ENCODE measurements around the gene IL21R.
"Not testable (repeated sequence)": the region's sequence is repeated elsewhere in the genome, so short reads cannot be mapped to it uniquely, and the experiment has no call there.

IL21R gene

DNA sequence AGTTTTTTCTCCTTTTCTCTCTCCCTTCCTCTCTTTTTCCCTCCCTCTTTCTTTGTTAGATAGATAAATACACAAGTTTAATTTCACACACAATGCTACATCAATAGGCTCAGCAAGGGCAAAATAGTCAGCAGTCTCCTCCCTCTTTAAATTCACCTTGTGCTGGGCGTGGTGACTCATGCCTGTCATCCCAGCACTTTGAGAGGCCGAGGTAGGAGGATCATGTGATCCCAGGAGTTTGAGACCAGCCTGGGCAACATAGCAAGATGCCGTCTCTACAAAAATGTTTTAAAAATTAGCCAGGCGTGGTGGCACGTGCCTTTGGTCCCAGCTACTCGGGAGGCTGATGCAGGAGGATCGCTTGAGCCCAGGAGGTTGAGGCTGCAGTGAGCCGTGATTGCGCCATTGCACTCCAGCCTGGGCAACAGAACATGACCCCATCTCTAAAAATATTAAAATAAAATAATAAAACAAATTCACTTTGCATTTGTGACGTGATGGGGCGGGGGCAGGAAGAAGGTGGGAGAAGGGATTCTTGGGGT, 27.4 kb downstream of the IL21R start:
- no peak for DNase-seq

DNA sequence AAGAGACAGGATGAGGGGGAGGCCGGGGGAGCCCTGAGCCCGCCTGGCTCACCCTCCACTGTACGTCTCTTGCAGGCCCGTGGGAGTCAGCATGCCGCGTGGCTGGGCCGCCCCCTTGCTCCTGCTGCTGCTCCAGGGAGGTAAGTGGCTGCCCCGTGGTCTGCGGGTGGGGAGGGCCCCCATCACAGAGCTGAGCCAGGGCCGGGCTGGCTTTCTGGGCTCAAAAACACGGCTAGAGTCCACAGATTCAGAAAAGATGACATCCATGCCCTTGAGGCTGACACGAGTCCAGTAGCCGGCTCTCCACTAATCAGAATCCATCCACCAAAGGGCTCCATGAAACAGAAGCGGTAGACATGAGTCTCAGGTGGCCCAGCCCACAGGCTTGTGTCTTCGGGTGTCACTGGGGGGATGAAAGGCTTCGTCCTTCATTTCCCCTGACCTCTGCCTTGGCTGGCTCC, 28.0 kb downstream of the IL21R start:
- no peak for DNase-seq

DNA sequence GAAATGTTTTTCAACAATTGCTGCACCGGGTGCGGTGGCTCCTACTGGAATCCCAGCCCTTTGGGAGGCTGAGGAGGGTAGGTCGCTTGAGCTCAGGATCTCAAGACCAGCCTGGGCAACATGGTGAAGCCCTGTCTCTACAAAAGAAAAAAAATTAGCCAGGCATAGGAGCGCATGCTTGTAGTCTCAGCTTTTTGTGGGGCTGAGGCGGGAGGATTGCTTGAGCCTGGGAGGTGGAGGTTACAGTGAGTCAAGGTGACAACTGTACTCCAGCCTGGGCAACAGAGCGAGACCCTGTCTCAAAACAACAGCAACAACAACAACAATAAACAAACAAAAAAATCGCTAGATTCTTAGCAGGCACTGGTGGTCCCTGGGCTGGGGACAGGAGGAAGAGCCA, 28.5 kb downstream of the IL21R start:
- DNase-seq, result no peak

DNA sequence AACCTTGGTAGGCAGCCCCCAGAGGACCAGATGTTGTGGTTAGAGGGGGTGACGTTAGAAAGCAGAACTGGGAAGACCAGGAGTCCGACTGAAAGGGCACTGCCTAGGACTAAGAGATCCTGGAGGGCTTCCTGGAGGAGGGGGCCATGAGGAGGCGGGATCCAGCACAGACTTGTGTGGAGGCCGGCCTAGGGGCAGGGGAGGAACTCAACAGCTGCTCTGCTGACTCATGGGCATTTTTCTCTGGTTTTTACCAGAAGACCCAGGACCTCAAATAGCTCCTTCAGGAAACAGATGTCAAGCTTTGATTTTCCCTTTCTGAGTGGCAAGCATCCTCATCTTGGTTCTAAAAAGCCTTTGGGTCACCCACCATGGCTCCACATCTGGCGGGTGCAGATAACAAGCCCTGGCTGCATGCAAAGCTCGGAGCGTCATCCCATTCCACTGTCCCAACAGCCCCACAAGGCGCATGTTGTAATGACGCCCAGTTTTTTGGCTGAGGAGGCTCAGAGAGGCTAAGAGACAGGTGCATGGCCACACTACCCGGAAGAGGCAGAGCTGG, 29.0 kb downstream of the IL21R start:
- no peak for DNase-seq

DNA sequence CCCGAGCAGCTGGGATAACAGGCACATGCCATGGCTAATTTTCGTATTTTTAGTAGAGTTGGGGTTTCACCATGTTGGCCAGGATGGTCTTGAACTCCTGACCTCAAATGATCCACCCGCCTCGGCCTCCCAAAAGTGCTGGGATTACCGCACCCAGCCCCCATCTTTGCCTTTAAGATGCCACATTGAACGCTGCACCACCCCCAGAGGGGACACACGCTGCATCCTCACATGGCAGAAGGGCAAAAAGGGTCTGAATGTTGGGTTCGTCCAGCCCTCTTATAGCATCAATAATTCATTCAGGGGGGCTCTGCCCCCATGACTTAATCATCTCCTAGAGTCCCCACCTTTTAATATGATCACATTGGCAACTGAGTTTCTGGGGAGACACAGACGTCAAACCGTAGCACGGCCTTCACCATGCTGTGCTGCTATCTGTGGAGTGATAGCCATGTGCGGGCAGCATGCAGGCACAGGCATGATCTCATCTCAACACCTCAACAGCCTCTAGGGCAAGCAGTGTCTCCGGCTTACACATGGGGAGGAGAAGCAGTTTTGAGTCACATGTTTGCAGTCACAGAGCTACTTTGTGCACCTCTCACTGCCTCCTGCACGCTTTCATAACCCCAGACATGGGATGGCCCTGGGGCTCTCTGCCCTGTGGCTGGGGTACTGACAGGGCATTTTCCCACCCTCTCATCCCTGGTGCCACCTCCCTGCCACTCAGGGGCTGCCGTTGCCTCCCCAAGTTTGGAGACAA, 30.0 kb downstream of the IL21R start:
- DNase-seq, result no peak

DNA sequence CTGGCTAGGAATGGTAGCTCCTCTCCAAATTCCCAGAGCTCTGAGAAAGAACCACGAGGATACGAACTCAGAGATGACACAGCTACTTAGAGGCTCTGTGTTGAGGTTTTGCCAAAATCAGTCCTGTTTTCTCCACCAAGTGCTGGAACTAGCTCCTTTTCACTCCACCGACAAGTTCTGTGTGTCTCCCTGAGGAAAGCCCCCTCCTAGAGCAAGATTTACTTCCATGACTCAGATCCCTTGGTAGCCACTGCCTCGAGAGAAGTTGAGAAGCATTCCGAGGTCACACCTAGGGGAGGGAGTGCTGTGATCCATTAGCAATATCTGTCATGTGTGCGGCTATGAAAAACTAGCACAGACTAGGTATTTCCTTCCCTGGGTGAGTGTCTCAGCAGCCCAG, 30.6 kb downstream of the IL21R start:
- no peak for DNase-seq

DNA sequence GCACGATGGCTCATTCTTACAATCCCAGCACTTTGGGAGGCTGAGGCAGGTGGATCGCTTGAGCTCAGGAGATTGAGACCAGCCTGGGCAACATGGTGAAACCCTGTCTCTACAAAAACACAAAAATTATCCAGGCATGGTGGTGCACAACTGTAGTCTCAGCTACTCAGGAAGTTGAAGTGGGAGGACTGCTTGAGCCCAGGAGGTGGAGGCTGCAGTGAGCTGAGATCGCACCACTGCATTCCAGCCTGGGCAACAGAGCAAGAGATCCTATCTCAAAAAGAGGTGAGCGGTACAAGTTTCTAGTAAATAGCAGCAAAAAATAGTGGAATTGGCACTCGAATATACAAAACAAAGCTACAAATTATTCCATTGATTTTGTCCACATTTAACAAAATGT, 31.2 kb downstream of the IL21R start:
- not testable (repeated sequence) for DNase-seq

DNA sequence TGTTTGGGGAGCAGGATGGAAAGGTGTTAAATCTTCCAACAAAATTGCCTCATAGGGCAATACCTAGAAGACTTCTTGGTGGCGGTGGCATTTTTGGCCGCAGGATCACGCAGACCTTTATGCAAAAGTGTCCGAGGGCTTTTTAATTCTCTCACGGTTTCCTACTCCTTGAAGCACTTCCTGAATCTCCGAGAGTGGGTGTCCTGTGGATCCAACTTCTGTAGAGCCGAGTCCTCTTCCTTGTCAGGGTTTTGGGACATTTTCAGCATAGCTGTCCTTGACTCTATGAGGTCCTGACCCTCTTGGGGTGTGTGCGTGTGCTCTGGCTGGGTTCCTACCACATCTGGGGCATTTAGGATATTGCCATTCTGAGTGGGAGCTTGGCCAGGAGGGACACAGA, 31.7 kb downstream of the IL21R start:
- no peak for DNase-seq

DNA sequence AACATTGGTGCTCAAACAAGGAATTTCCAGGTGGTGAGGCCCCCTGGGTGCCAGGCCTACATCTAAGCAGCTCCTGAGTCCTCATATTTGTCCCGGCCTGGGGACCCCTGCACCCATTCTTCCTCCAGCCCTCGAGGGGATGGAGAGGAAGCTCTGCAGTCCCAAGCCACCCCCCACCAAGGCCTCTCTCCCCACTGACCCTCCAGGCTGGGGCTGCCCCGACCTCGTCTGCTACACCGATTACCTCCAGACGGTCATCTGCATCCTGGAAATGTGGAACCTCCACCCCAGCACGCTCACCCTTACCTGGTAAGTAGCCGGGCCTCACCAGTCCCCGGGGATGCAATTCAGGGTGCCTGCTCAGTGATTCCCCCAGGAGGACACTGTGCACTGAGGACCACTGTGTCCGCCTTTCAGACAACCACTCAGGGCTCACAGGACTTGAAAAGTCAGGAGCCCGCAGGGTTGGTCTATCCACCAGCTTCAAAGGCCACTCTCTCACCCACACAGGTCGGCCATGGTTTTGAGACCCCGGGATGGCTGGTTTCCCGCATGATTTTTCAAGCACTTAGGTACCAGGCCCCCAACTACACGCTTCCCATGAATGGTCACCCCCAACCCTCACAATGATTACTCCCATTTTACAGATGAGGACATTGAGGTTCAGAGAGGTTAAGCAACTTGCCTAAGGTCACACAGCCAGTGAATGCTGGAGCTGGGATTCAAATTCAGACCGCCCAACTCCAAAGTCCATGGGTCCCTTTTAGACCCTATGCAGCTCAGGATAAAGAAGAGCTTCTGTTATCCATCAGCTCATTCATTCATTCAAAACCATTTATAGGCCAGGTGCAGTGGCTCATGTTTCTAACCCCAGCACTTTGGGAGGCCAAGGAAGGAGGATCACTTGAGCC, 32.4 kb downstream of the IL21R start:
- DNase-seq, result no peak

DNA sequence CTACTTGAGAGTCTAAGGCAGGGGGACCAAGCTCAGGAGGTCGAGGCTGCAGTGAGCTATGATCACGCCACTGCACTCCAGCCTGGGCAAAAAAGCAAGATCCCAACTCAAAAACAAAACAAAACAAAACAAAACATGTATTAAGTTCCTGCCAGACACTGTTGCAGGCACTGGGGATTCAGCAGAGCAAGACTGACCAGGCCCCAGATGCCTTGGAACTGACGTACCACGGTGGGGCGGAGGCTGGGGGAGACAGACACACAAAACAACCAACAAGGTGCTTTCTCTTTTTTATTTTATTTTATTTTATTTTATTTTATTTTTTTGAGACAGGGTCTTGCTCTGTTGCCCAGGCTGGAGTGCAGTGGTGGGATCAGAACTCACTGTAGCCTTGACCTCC, 33.2 kb downstream of the IL21R start:
- DNase-seq, result not testable (repeated sequence)

DNA sequence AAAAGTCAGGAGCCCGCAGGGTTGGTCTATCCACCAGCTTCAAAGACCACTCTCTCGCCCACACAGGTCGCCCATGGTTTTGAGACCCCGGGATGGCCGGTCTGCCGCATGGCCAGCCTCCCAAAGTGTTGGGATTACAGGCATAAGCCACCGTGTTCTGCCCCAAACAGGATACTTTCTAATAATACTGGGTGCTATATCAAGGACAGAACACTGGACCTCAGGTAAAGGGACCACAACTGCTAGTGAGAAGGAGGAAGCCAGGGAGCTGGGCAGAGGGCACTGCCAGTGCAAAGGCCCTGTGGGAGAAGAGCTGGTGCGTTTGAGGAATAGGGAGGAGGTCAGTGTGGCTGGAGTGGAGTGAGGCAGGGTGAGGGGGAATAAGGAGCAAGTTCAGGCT, 34.1 kb downstream of the IL21R start:
- no peak for DNase-seq

DNA sequence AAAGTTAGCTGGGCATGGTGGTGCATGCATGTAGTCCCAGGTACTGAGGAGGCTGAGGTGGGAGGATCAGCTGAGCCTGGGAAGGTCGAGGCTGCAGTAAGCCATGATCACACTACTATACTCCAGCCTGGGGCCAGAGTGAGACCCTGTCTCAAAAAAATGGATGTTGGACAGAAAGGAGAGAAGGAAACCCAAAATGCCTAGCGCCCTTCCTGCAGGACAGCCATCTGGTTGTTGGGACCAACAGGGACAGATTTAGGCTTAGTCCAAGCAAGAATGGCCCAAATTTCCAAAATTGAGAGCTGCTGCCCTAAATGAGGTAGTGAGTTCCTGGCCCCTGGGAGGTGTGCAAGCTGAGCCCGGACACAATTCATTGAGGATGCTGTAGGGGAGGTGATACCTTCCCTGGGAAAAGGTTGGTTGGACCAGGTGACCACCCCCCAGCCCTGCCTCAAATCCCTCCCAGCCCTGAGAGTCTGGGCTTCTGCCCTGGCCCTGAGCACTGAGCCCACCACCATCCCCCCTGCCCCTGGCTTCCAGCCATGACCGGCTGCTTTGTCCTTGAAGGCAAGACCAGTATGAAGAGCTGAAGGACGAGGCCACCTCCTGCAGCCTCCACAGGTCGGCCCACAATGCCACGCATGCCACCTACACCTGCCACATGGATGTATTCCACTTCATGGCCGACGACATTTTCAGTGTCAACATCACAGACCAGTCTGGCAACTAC, 35.1 kb downstream of the IL21R start:
- DNase-seq, result no peak

DNA sequence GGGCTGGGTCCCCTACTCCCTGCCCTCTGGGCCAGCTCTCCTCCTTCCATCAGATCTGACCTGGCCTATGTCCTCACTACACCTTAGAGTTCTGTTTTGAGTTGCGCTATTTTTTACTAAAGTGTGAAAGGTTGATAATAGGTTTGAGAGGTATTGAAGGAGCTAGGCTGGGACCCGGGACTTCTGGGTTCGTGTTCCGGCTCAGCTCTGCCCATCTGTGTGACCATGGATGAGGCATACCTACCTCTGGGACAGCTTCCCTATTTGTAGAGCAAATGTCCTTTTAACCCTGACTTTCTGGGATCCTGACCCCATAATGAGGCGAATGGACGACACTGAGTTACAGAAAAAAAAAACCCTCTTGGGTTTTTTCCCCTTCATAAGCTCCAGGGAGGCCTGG, 36.0 kb downstream of the IL21R start:
- DNase-seq, result no peak

DNA sequence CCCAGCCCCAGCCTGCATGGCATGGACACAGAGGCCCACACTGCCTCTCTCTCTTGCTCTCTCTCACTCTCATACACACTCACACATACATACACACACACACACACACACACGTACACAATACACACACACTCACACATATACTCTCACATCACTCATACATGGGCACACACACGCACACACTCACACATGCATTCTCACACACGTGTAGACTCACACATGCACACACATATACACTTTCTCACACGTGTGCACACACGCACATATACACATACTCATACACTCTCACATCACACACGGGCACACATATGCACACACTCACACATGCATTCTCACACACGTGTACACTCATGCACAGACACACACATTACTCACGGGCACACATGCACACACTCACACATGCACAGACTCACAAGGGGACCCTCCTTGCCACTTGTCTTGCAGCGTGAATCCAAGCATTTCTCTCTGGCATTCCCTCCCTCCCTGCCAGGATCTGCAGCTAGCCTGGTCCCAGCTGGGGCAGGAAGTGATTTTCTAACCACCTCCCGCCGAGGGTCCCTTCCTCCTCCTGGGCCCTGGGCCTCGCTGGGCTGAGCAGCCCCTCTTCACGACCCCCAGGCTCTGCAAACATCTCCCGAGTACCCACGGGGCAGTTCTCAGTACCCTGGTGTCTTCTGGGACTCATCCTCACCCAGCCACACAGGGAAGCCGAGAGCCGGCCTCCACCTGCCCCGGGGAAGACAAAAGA, 37.5 kb downstream of the IL21R start:
- DNase-seq, result no peak

DNA sequence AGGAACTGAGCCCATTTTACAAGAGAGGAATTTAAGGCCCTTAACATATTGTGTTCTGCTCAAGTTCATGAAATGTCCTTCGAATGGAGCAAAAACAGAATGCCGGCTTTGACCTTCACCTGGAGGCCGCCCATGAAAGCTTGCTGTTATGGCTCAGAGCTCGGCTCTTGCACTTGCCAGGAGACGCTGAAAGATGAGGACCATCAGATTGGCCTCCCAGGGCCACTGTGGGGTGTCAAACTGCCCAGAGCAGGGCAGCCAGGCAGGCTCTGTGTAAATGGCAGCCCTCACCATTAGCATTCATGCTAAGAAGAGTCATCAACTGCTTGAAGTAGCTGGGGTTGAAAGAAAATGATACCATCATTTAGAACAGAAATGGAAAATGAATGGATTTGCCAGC, 39.3 kb downstream of the IL21R start:
- DNase-seq, result no peak

DNA sequence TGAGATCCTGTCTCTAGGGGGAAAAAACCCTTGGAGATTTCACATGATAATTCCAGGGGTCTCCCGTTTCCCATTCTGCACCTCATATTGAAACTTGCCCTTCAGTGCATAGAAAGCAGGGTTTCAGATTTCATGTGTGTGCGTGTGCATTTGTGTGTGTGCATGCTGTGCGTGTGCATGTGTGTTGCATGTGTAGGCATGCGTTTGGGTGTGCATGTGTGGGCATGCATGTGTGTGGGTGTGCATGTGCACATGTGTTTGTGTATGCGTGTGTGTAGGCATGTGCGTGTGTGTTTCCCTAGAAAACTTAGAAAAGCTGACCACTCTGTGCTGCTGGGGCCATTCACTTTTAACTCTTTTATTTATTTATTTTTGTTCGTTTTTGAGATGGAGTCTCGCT, 40.0 kb downstream of the IL21R start:
- no peak for DNase-seq

DNA sequence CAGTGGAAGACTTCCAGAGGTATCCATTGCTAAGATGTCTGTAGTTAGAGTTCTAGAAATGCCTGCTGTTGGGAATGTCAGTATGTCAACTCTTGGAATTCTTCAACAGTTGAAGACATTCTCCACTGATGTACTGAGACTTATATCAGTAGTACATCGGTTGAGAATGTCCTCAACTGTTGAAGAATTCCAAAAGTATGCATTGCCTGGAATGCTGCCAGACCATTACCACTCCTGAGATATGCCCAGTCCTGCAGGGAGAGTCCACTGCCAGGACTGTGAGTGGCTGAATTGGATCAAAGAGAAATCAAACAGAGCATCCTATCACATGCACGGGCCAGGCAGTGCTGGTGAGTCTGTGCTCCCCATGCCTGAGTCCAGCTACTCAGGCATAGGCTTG, 42.0 kb downstream of the IL21R start:
- DNase-seq, result no peak

DNA sequence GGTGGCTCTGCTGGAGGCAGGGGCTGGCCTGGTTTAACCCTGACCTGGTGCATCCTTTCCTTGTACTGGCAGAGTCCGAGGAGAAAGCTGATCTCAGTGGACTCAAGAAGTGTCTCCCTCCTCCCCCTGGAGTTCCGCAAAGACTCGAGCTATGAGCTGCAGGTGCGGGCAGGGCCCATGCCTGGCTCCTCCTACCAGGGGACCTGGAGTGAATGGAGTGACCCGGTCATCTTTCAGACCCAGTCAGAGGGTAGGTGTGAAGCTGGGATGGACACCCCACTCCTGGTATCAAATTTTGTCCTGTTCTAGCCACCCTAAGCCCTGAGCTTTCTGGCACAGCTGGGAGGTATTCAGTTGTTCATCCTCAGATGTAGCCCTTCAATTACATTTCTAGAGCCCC, 42.5 kb downstream of the IL21R start:
- no peak for DNase-seq

DNA sequence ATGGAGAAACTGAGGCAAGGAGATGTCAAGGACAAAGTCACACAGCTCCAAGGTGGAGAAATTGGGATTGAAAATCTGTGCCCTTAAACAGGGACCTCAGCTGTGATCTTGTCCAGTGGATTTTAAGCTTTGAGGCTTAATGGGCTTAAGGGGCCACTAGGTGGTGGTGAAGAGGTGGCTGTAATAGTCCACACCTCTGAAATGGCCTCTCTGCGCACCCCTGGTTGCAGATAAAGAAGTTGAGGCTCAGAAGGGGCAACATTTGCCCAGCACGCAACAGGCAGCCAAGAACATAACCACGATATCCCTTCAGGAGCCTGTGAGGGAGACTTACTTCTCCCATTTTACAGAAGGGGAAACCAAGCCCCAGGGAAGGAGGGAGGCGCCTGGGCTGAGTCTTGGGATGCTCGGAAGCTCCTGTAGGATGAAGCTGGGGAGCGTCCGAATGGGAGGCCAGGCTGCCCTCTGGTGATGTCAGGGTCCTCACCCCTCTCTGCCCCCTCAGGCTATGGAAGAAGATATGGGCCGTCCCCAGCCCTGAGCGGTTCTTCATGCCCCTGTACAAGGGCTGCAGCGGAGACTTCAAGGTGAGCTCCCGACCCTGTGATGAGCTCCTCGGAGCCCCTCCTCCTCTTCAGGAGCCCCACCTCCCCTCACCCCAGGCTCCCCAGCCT, 43.7 kb downstream of the IL21R start:
- no peak for DNase-seq

DNA sequence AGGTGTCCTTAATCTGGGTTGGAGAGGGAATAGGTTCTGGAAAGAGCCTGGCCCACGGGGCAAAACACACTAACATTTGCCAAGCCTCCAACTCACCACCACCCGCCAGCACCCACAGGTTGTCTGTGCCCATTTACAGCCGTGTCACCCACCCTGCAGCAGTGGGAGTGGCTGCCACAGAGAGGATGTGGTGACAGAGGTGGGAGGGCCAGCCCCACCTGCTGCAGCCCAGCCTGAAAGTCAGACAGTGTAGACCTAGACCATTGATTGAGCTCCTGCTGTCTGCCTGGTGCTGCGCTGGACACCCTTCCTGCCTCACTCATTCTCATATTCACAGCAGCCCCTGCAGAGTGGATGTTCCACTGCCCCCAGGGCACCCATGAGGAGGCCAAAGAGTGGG, 44.7 kb downstream of the IL21R start:
- DNase-seq, result no peak

DNA sequence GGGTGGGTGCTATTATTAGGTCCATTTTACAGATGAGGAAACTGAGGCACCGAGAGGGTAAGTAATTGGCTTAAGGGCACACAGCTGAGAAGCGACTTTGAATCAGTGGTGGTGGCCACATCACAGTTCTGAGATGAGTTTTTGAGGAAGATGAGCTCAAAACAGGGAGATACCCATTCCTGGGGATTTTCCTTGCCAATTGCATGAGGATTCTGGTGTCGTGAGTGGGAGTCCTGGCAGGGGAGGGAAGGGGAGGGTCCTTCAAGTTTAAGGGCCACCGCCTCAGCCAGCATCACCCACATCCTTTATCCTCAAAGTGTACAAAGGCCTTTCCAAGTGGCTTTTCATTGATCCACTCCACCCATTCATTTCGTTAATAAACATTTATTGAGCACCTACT, 45.3 kb downstream of the IL21R start:
- no peak for DNase-seq
